ENCODE measurements around the gene SDC4. TPM values are rescaled to one million over a fixed set of nuclear protein-coding genes. Genes with fewer than 3 reads are reported as not detected.

SDC4 gene
- total RNA-seq, 1 experiment from 2014 or later = 100 TPM

DNA sequence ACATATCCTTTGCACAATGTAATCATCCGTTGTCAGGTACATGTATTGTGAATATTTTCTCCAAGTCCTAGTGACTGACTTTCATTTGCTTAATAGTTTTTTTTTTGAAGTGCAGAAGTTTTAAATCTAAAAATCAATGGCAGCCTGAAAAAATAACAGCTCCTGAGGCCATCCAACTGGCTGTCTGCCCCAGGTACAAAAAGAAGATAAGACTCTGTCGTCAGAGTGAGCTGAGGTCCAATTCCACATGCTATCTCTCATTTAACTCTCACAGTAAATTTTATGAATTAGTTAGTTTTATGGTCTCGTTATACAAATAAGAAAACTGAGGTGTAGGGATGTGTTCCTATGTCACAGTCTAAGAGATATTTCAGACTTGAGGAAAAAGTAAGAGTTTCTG, 72.9 kb downstream of the SDC4 start:
- Histone ChIP-seq H3K36me3 (ENCODE audit: control insufficient read depth in 1 of 2, insufficient read depth in 2 of 2, low read length in 2 of 2) (no peaks in the 10 kb centered on the region), H3K4me1 (ENCODE audit: control insufficient read depth in 1 of 2, insufficient read depth in 2 of 2, low read length in 2 of 2) (no peaks in the 10 kb centered on the region), H3K4me2 (ENCODE audit: low read length) (no peak overlapping the region), H3K9me2 (ENCODE audit: insufficient read depth) (no peaks in the 10 kb centered on the region), H3K79me2 (ENCODE audit: insufficient read depth, low read length) (no peaks in the 10 kb centered on the region), H3K9ac (ENCODE audit: low read length) (no peak overlapping the region), H3K9me3 (ENCODE audit: control insufficient read depth in 1 of 2, insufficient read depth in 1 of 2, low read depth in 1 of 2, low read length in 2 of 2) (no peaks in the 10 kb centered on the region), H3K27me3 (ENCODE audit: insufficient read depth, low read length) (peaks cover 16% of the 10 kb centered on the region; the same call in 1 of the 2 replicates), H4K20me1 (ENCODE audit: insufficient read depth) (no peaks in the 10 kb centered on the region), H3K27ac (ENCODE audit: low read depth, low read length) (no peak overlapping the region), H2AFZ (ENCODE audit: low read depth, low read length, poor library complexity, severe bottlenecking) (no peak overlapping the region), H3K4me3 (replicated peaks in 1 of 2; ENCODE audit: low read depth in 1 of 2, low read length in 2 of 2) (no peak overlapping the region)
- intact Hi-C loops (cut with micrococcal nuclease) = no loop called here
- ATAC-seq = no peak
- no peak for DNase-seq (ENCODE audit: low read depth, low spot score)
- ChIA-PET POLR2A (interaction anchor here (0.7 kb wide), 1 partner anchor 162 kb away, joined by 3 read pairs; no protein-coding TSS in a partner anchor), CTCF (no interaction called here), RAD21 (ENCODE audit: low non-redundant PET in 1 of 2, low total read pairs in 2 of 2, uncharacterized antibody in 2 of 2, unreplicated experiment in 2 of 2) (no interaction called here)
- BruUV-seq (replicated peaks) = no TSS peak
- TF ChIP-seq TCF7L2 (IDR thresholded peaks at IDR 0.05; ENCODE audit: borderline replicate concordance, extremely low read depth, insufficient read depth, insufficient read length) (no peak), ZNF274 (IDR thresholded peaks at IDR 0.05; ENCODE audit: low read depth, low read length) (no peak), EZH2phosphoT487 (IDR thresholded peaks at IDR 0.05; ENCODE audit: borderline replicate concordance) (no peak), YY1 (IDR thresholded peaks at IDR 0.05; ENCODE audit: extremely low read depth, insufficient replicate concordance, low read depth, low read length) (no peak), ELF1 (IDR thresholded peaks at IDR 0.05; ENCODE audit: borderline replicate concordance, low read depth) (no peak), SIN3A (IDR thresholded peaks at IDR 0.05; ENCODE audit: low read depth) (no peak), POLR2A (IDR thresholded peaks at IDR 0.05; ENCODE audit: borderline replicate concordance, extremely low read depth, insufficient read depth, insufficient read length) (no peak), POLR2AphosphoS5 (IDR thresholded peaks at IDR 0.05; ENCODE audit: low read depth, low read length) (no peak), SP1 (IDR thresholded peaks at IDR 0.05; ENCODE audit: low read depth) (no peak), CBX3 (IDR thresholded peaks at IDR 0.05; ENCODE audit: low read depth) (no peak), CEBPB (IDR thresholded peaks at IDR 0.05; ENCODE audit: low read depth) (no peak), EZH2 (IDR thresholded peaks at IDR 0.05) (no peak), FOSL1 (IDR thresholded peaks at IDR 0.05; ENCODE audit: low read depth) (no peak)
- TF ChIP-seq, protein P1, sequence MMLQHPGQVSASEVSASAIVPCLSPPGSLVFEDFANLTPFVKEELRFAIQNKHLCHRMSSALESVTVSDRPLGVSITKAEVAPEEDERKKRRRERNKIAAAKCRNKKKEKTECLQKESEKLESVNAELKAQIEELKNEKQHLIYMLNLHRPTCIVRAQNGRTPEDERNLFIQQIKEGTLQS (IDR thresholded peaks at IDR 0.05) = no peak
- TF ChIP-seq, protein P2, sequence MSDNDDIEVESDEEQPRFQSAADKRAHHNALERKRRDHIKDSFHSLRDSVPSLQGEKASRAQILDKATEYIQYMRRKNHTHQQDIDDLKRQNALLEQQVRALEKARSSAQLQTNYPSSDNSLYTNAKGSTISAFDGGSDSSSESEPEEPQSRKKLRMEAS (IDR thresholded peaks at IDR 0.05) = no peak
- TF ChIP-seq, protein P3, sequence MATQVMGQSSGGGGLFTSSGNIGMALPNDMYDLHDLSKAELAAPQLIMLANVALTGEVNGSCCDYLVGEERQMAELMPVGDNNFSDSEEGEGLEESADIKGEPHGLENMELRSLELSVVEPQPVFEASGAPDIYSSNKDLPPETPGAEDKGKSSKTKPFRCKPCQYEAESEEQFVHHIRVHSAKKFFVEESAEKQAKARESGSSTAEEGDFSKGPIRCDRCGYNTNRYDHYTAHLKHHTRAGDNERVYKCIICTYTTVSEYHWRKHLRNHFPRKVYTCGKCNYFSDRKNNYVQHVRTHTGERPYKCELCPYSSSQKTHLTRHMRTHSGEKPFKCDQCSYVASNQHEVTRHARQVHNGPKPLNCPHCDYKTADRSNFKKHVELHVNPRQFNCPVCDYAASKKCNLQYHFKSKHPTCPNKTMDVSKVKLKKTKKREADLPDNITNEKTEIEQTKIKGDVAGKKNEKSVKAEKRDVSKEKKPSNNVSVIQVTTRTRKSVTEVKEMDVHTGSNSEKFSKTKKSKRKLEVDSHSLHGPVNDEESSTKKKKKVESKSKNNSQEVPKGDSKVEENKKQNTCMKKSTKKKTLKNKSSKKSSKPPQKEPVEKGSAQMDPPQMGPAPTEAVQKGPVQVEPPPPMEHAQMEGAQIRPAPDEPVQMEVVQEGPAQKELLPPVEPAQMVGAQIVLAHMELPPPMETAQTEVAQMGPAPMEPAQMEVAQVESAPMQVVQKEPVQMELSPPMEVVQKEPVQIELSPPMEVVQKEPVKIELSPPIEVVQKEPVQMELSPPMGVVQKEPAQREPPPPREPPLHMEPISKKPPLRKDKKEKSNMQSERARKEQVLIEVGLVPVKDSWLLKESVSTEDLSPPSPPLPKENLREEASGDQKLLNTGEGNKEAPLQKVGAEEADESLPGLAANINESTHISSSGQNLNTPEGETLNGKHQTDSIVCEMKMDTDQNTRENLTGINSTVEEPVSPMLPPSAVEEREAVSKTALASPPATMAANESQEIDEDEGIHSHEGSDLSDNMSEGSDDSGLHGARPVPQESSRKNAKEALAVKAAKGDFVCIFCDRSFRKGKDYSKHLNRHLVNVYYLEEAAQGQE (IDR thresholded peaks at IDR 0.05; ENCODE audit: low read depth) = no peak
- TF ChIP-seq, protein P4, sequence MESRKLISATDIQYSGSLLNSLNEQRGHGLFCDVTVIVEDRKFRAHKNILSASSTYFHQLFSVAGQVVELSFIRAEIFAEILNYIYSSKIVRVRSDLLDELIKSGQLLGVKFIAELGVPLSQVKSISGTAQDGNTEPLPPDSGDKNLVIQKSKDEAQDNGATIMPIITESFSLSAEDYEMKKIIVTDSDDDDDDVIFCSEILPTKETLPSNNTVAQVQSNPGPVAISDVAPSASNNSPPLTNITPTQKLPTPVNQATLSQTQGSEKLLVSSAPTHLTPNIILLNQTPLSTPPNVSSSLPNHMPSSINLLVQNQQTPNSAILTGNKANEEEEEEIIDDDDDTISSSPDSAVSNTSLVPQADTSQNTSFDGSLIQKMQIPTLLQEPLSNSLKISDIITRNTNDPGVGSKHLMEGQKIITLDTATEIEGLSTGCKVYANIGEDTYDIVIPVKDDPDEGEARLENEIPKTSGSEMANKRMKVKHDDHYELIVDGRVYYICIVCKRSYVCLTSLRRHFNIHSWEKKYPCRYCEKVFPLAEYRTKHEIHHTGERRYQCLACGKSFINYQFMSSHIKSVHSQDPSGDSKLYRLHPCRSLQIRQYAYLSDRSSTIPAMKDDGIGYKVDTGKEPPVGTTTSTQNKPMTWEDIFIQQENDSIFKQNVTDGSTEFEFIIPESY (IDR thresholded peaks at IDR 0.05; ENCODE audit: extremely low read depth, insufficient replicate concordance, low read length) = no peak

Data from HCT116 (cell line).